Naive thymus-derived CD4-positive, alpha-beta T cell (primary cell): ENCODE measurements around the gene ACOX3. TPM values are rescaled to one million over a fixed set of nuclear protein-coding genes. Genes with fewer than 3 reads are reported as not detected.

ENCODE experiments used
- ATAC-seq: fragments of 150-1000 bp; cut with Tn5 transposase; 2 replicates; pipeline ENCODE4 v1.10.0; 2021; ENCODE audit warnings: mild to moderate bottlenecking, moderate library complexity
- CTCF ChIA-PET: fragments of 350-600 bp; sonication (Branson Sonifier 250); formaldehyde crosslinking; loops from one replicate; lab custom pipeline; 2021; ENCODE audit warnings: antibody characterized with exemption; lab: Charles Lee
- POLR2A ChIA-PET: fragments of 350-600 bp; sonication (Branson Sonifier 250); formaldehyde crosslinking; loops from one replicate; lab custom pipeline; 2021; ENCODE audit warnings: antibody characterized with exemption, inconsistent platforms; lab: Charles Lee
- DNase-seq, 9 donors: peaks; one replicate each; pipeline versions ENCODE4 v3.0.0 to v3.0.0-alpha.2; 2020 to 2022; ENCODE audit warnings: mixed read lengths in 1 of 9
- H3K27ac ChIP-seq: one replicate; pipeline ENCODE4 v1.7.0; 2013; ENCODE audit warnings: mild to moderate bottlenecking, low read depth, low read length, moderate library complexity
- H3K27me3 ChIP-seq, 2 donors: one replicate each; pipeline ENCODE4 v1.7.0; 2013; ENCODE audit warnings: low read length in 2 of 2, mild to moderate bottlenecking in 2 of 2, moderate library complexity in 2 of 2; ENCODE audit not compliant: control insufficient read depth in 2 of 2, insufficient read depth in 2 of 2
- H3K36me3 ChIP-seq, 3 experiments: 1 replicate in 2 of 3; 2 replicates in 1 of 3; pipeline ENCODE4 v1.7.0; 2013; ENCODE audit warnings: low read length in 3 of 3, mild to moderate bottlenecking in 3 of 3, moderate library complexity in 1 of 3; ENCODE audit not compliant: insufficient read depth in 3 of 3, control insufficient read depth in 2 of 3
- H3K4me1 ChIP-seq, 2 donors: one replicate each; pipeline ENCODE4 v1.7.0; 2013; ENCODE audit warnings: low read length in 2 of 2, mild to moderate bottlenecking in 2 of 2, moderate library complexity in 1 of 2; ENCODE audit not compliant: control insufficient read depth in 2 of 2, insufficient read depth in 2 of 2
- H3K4me3 ChIP-seq: 2 replicates; pipeline ENCODE4 v1.7.0; 2013; ENCODE audit warnings: mild to moderate bottlenecking, low read length
- H3K9me3 ChIP-seq, 3 experiments: 1 replicate in 2 of 3; 2 replicates in 1 of 3; pipeline ENCODE4 v1.7.0; 2013; ENCODE audit warnings: low read length in 3 of 3; ENCODE audit not compliant: control insufficient read depth in 2 of 3
- H3K27ac Mint-ChIP-seq, 9 donors: one replicate each; pipeline ENCODE4 v1.8.0; 2020 to 2022; ENCODE audit warnings: mixed read lengths in 9 of 9, mild to moderate bottlenecking in 8 of 9, moderate library complexity in 5 of 9, inconsistent platforms in 2 of 9
- H3K27me3 Mint-ChIP-seq, 5 donors: one replicate each; pipeline ENCODE4 v1.8.0; 2021 to 2022; ENCODE audit warnings: mixed read lengths in 5 of 5, mild to moderate bottlenecking in 1 of 5
- H3K36me3 Mint-ChIP-seq, 5 donors: one replicate each; pipeline ENCODE4 v1.8.0; 2020 to 2022; ENCODE audit warnings: mixed read lengths in 5 of 5, mild to moderate bottlenecking in 3 of 5, inconsistent platforms in 1 of 5
- H3K4me1 Mint-ChIP-seq, 7 donors: one replicate each; pipeline ENCODE4 v1.8.0; 2020 to 2022; ENCODE audit warnings: mixed read lengths in 7 of 7, mild to moderate bottlenecking in 3 of 7, inconsistent platforms in 1 of 7
- H3K4me3 Mint-ChIP-seq, 10 donors: one replicate each; pipeline ENCODE4 v1.8.0; 2020 to 2022; ENCODE audit warnings: mild to moderate bottlenecking in 10 of 10, mixed read lengths in 10 of 10, moderate library complexity in 6 of 10, inconsistent platforms in 2 of 10
- H3K9me3 Mint-ChIP-seq, 11 donors: one replicate each; pipeline ENCODE4 v1.8.0; 2020 to 2022; ENCODE audit warnings: mixed read lengths in 11 of 11, mild to moderate bottlenecking in 4 of 11, inconsistent platforms in 1 of 11, moderate library complexity in 1 of 11
- intact Hi-C, 2 donors: fragments of 100-400 bp; cut with micrococcal nuclease; formaldehyde crosslinking; loops; one replicate each; pipeline ENCODE4 v1.15.1; 2023
- polyA plus RNA-seq, 2 donors: library from polyadenylated mRNA; unstranded; fragments of 300-500 nt; fragmentation: Illumina TruSeq; gene quantifications; one replicate each; pipeline ENCODE4 v1.2.3, GENCODE V29; 2021
- total RNA-seq, 6 experiments: library from RNA in 5 of 6; stranded (reverse) in 5 of 6; gene quantifications; 1 replicate in 5 of 6; 2 replicates in 1 of 6; pipeline ENCODE4 v1.2.3 and lab custom pipeline; 2021 to 2026

The ACOX3 gene
- total and polyA plus RNA-seq, 7 experiments from 2014 or later: 10.9 to 20.5 (median 16.1) TPM

DNA sequence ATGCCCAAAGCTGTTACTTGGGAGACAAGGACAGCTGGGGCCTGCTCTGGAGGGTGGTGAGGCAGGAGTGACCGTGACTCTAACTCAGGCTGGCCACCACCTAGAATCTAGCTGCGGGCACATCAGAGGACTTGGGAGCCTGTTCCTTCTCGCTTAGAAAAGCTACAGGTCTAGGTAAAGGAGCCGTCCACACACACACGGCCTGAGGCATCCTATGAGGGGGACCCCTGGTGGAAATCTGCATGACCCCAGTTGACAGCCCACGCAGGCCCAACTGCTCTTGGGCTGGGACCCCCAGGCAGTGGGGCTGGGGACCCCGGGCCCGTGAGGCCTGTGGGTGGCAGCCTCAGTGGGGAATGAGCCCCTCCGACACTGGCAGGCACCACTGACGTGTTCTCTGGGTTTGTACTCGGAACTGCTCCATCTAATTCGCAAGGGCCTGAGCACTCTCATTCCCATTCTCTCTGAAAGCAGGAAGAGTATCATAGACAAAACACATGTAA, 75.6 kb downstream of the ACOX3 start:
- CTCF ChIA-PET: no interaction called here
- Histone ChIP-seq H3K27me3 (no peaks in the 10 kb centered on the region), H3K27ac (no peak overlapping the region), H3K9me3 (no peaks in the 10 kb centered on the region), H3K36me3 (peaks cover 0 to 12% (median 0%) of the 10 kb centered on the region in 3 experiments), H3K4me1 (no peaks in the 10 kb centered on the region), H3K4me3 (no peak overlapping the region)
- POLR2A ChIA-PET: no interaction called here
- H3K27ac Mint-ChIP-seq: no peak overlapping the region
- no peak for DNase-seq
- H3K4me3 Mint-ChIP-seq: no peak overlapping the region
- peaks cover 0 to 32% (median 5%) of the 10 kb centered on the region in 11 donors for H3K9me3 Mint-ChIP-seq
- H3K27me3 Mint-ChIP-seq: no peaks in the 10 kb centered on the region
- peaks cover 0 to 29% (median 27%) of the 10 kb centered on the region in 5 donors for H3K36me3 Mint-ChIP-seq
- ATAC-seq: no peak
- no peaks in the 10 kb centered on the region for H3K4me1 Mint-ChIP-seq
- intact Hi-C loops: no loop called here

DNA sequence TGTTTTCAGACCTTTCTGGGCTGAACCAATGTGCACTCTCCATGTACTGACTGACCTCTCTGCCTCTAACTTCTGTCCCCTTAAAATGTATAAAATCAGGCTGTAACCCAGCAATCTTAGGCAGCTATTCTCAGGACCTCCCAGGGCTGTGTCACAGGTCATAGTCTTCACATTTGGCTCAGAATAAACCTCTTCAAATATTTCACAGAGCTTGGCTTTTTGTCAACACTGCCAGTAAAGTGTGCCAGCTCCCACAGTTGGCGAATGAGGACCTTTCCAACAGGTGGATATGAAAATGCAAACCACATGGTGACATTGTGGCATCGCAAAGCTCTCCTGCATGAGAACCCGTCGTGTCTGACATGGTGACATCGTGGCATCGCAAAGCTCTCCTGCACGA, 76.4 kb downstream of the ACOX3 start:
- POLR2A ChIA-PET: no interaction called here
- peaks cover 0 to 12% (median 0%) of the 10 kb centered on the region in 3 experiments for H3K36me3 ChIP-seq
- no peaks in the 10 kb centered on the region for H3K9me3 ChIP-seq
- Mint-ChIP-seq H3K9me3 (peaks cover 0 to 32% (median 5%) of the 10 kb centered on the region in 11 donors), H3K27me3 (no peaks in the 10 kb centered on the region), H3K4me3 (no peak overlapping the region), H3K4me1 (no peaks in the 10 kb centered on the region), H3K36me3 (peaks cover 0 to 29% (median 27%) of the 10 kb centered on the region in 5 donors), H3K27ac (no peak overlapping the region)
- ATAC-seq (no peak), DNase-seq (no peak)
- H3K4me1 ChIP-seq: no peaks in the 10 kb centered on the region
- intact Hi-C loops: no loop called here
- no peak overlapping the region for H3K27ac ChIP-seq
- H3K4me3 ChIP-seq: no peak overlapping the region
- H3K27me3 ChIP-seq: no peaks in the 10 kb centered on the region
- CTCF ChIA-PET: no interaction called here

DNA sequence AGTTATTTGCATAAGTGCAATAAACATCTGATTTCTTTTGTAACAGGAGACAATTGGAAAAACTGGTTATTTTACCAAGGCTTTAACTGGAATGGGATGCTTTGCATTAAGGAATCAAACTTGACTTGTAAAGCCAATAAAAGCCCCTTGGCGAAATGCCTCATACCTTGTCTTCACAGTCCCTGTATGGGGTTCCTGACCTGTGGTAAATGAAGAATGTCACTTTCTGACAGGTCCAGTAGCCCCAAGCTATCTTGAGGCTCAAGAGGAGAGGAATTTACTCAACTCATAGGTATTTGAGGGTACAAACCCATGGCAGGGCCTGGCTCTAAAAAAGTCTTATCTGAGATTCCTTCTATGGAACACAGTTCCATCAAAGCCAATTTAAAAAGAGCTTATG, 78.0 kb downstream of the ACOX3 start:
- peaks cover 0 to 29% (median 27%) of the 10 kb centered on the region in 5 donors for H3K36me3 Mint-ChIP-seq
- peaks cover 0 to 32% (median 5%) of the 10 kb centered on the region in 11 donors for H3K9me3 Mint-ChIP-seq
- no peak overlapping the region for H3K4me3 Mint-ChIP-seq
- ChIA-PET CTCF (no interaction called here), POLR2A (no interaction called here)
- intact Hi-C loops: no loop called here
- Histone ChIP-seq H3K9me3 (no peaks in the 10 kb centered on the region), H3K27me3 (no peaks in the 10 kb centered on the region), H3K4me1 (no peaks in the 10 kb centered on the region), H3K27ac (no peak overlapping the region), H3K36me3 (peaks cover 0 to 12% (median 0%) of the 10 kb centered on the region in 3 experiments), H3K4me3 (no peak overlapping the region)
- H3K4me1 Mint-ChIP-seq: no peaks in the 10 kb centered on the region
- H3K27me3 Mint-ChIP-seq: no peaks in the 10 kb centered on the region
- no peak for DNase-seq
- ATAC-seq: no peak
- no peak overlapping the region for H3K27ac Mint-ChIP-seq

DNA sequence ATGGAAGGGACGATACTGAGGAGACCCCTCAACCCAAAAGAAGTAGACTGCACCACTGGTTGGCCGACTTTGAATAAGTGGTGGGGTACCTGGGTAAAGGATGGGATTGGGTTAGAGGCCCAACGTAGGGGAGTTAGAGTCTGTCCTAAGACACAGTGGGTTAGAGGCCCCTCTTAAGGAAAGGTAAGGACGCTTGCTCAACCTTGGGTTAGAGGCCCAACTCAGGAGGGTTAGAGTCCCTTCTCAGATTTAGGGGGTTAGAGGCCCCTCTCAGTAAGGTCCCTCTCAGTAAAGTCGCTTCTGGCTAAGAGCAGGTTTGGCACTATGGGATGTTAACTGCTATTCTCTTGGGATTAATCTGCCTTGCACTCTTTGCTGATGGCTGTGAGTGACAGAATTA, 81.3 kb downstream of the ACOX3 start:
- peaks cover 0 to 1% (median 0%) of the 10 kb centered on the region in 7 donors for H3K4me1 Mint-ChIP-seq
- no peaks in the 10 kb centered on the region for H3K9me3 ChIP-seq
- intact Hi-C loops: no loop called here
- H3K27me3 Mint-ChIP-seq: peaks cover 0 to 3% (median 0%) of the 10 kb centered on the region in 5 donors
- H3K36me3 ChIP-seq: no peaks in the 10 kb centered on the region
- no peak for DNase-seq
- no peak overlapping the region for H3K27ac ChIP-seq
- H3K4me3 ChIP-seq: no peak overlapping the region
- H3K9me3 Mint-ChIP-seq: peaks cover 0 to 37% (median 7%) of the 10 kb centered on the region in 11 donors
- no peaks in the 10 kb centered on the region for H3K4me1 ChIP-seq
- H3K27ac Mint-ChIP-seq: no peak overlapping the region
- peaks cover 0 to 19% (median 7%) of the 10 kb centered on the region in 5 donors for H3K36me3 Mint-ChIP-seq
- ChIA-PET POLR2A (no interaction called here), CTCF (no interaction called here)
- no peak for ATAC-seq
- H3K4me3 Mint-ChIP-seq: no peak overlapping the region
- H3K27me3 ChIP-seq: no peaks in the 10 kb centered on the region

DNA sequence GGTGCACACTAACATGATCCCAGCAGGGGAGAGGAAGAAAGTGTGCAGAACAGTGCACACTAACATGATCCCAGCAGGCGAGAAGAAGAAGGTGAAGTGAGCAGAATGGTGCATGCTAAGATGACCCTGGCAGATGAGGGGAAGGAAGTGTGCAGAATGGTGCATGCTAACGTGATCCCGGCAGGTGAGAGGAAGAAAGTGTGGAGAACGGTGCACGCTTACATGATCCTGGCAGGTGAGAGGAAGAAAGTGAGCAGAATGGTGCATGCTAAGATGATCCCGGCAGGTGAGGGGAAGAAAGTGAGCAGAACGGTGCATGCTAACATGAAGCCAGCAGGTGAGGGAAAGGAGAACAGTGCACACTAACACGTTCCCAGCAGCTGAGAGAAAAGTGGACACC, 83.7 kb downstream of the ACOX3 start:
- Mint-ChIP-seq H3K36me3 (peaks cover 0 to 11% (median 0%) of the 10 kb centered on the region in 5 donors), H3K4me1 (peaks cover 0 to 1% (median 0%) of the 10 kb centered on the region in 7 donors), H3K27ac (no peak overlapping the region), H3K27me3 (peaks cover 0 to 8% (median 0%) of the 10 kb centered on the region in 5 donors), H3K4me3 (no peak overlapping the region), H3K9me3 (peaks cover 0 to 24% (median 5%) of the 10 kb centered on the region in 11 donors)
- no peak for DNase-seq
- H3K36me3 ChIP-seq: no peaks in the 10 kb centered on the region
- no peak for ATAC-seq
- intact Hi-C loops: no loop called here
- ChIA-PET POLR2A (no interaction called here), CTCF (no interaction called here)
- no peaks in the 10 kb centered on the region for H3K4me1 ChIP-seq
- no peak overlapping the region for H3K4me3 ChIP-seq
- H3K27me3 ChIP-seq: no peaks in the 10 kb centered on the region
- no peaks in the 10 kb centered on the region for H3K9me3 ChIP-seq
- H3K27ac ChIP-seq: no peak overlapping the region

DNA sequence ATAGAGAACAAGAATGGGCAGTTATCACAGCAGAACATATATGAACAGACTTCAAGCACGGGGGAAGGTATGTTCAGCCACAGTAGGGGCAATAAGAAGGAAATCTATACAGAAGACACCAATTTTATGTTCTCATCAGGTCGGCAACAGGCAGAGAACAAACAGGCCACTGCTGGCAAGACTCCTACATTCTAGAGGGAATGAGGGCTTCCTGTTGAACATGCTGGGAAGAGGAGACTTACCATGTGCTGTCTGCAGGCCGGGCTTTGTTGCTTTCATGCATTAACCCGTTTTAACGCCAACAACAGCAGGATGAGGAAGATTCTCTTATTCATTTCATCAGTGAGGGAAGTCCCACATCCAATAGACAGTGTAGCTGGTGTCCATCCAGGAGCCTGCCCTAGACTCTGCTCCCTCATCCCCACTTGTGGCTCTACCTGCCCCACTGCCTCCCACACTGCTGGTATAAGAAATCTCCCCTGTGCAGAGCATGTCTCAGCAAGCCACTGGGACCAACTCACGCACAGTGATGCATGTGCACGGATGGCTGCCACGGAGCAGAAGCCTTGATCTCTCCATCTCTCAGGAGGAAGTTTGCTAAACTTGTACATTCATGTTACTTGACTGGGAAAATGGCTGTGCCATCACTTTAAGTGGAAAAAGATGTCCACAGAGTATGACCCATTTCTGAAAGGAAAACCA, 84.5 kb downstream of the ACOX3 start:
- Mint-ChIP-seq H3K27ac (no peak overlapping the region), H3K9me3 (peaks cover 0 to 15% (median 0%) of the 10 kb centered on the region in 11 donors), H3K4me1 (peaks cover 0 to 1% (median 0%) of the 10 kb centered on the region in 7 donors), H3K36me3 (peaks cover 0 to 8% (median 0%) of the 10 kb centered on the region in 5 donors), H3K4me3 (no peak overlapping the region), H3K27me3 (peaks cover 0 to 8% (median 0%) of the 10 kb centered on the region in 5 donors)
- Histone ChIP-seq H3K36me3 (no peaks in the 10 kb centered on the region), H3K9me3 (no peaks in the 10 kb centered on the region), H3K4me3 (no peak overlapping the region), H3K27me3 (no peaks in the 10 kb centered on the region), H3K27ac (no peak overlapping the region), H3K4me1 (no peaks in the 10 kb centered on the region)
- ChIA-PET POLR2A (no interaction called here), CTCF (no interaction called here)
- ATAC-seq (no peak), DNase-seq (no peak)
- intact Hi-C loops: no loop called here

DNA sequence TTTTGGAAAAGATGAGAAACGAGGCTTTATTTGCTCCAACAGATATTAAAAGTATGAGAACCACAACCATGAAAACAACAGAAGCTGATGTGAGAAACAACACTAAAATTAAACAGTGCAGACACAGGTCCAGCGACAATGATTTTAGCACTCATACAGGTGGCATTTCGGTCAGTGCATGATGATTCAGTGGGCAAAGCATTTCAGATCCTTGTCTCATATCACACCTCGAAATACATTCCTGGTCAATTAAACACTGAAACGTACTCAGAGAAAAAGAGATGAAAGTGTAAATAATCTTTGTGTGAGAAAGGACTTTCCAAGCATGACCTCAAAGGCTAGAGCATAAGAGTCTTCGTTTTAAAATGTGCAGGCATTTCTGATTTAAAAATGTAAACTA, 85.2 kb downstream of the ACOX3 start:
- peaks cover 0 to 11% (median 0%) of the 10 kb centered on the region in 11 donors for H3K9me3 Mint-ChIP-seq
- H3K4me3 Mint-ChIP-seq: no peak overlapping the region

More for the DNA sequence above, 85.2 kb downstream of the ACOX3 start:
- DNase-seq (no peak), ATAC-seq (no peak)
- CTCF ChIA-PET: no interaction called here
- peaks cover 0 to 1% (median 0%) of the 10 kb centered on the region in 7 donors for H3K4me1 Mint-ChIP-seq
- Histone ChIP-seq H3K36me3 (no peaks in the 10 kb centered on the region), H3K4me3 (no peak overlapping the region), H3K27ac (no peak overlapping the region), H3K4me1 (no peaks in the 10 kb centered on the region), H3K9me3 (no peaks in the 10 kb centered on the region), H3K27me3 (no peaks in the 10 kb centered on the region)
- H3K36me3 Mint-ChIP-seq: peaks cover 0 to 8% (median 0%) of the 10 kb centered on the region in 5 donors
- H3K27me3 Mint-ChIP-seq: peaks cover 0 to 8% (median 1%) of the 10 kb centered on the region in 5 donors
- no peak overlapping the region for H3K27ac Mint-ChIP-seq
- intact Hi-C loops: no loop called here
- POLR2A ChIA-PET: no interaction called here
